IMR-90 (cell line): ENCODE results near the gene CLHC1. TPM values are rescaled to one million over a fixed set of nuclear protein-coding genes. Genes with fewer than 3 reads are reported as not detected.

ENCODE experiments used
- BHLHE40 ChIP-seq: fragments of 150-350 bp; IDR thresholded peaks from 2 replicates; pipeline ENCODE4 v1.6.1; 2016; ENCODE audit warnings: mild to moderate bottlenecking, low read depth, low read length
- CTCF ChIP-seq: conservative IDR thresholded peaks from 2 replicates; pipeline ENCODE4 v1.5.1; 2012; ENCODE audit warnings: mild to moderate bottlenecking, low read depth, low read length, improper control_type of control experiment
- FOS ChIP-seq: fragments of 150-350 bp; IDR thresholded peaks from 2 replicates; pipeline ENCODE4 v1.6.1; 2016; ENCODE audit warnings: low read depth, low read length
- MAZ ChIP-seq: IDR thresholded peaks from 2 replicates; pipeline ENCODE4 v1.6.1; 2012; ENCODE audit warnings: low read depth, mild to moderate bottlenecking, low read length, improper control_type of control experiment, moderate library complexity, borderline replicate concordance
- SMC3 ChIP-seq: fragments of 150-350 bp; IDR thresholded peaks from 2 replicates; pipeline ENCODE4 v1.6.1; 2016; ENCODE audit warnings: low read depth, mild to moderate bottlenecking, antibody characterized with exemption, low read length, moderate library complexity
- USF2 ChIP-seq: fragments of 150-350 bp; IDR thresholded peaks from 2 replicates; pipeline ENCODE4 v1.6.1; 2017; ENCODE audit warnings: mild to moderate bottlenecking, antibody characterized with exemption, low read length, low read depth
- polyA plus RNA-seq, 3 experiments: library from polyadenylated mRNA; depleted of rRNA; stranded (reverse); fragments of >200 nt; gene quantifications; 2 replicates each; pipeline ENCODE4 v1.2.3, GENCODE V29; 2012; ENCODE audit warnings: low replicate concordance in 1 of 3
- total RNA-seq: library from RNA; depleted of rRNA; stranded (reverse); fragments of >200 nt; gene quantifications from 2 replicates; pipeline ENCODE4 v1.2.3, GENCODE V29; 2012

Gene CLHC1
- total and polyA plus RNA-seq, 2 of the 4 experiments (the other 2 are of a cell fraction) = 2.3 to 5.3 TPM

GRCh38 chr2:55160422-55160821 is 71.7 kb downstream of the CLHC1 start (continued):
- TF ChIP-seq CTCF (no peak), FOS (no peak), USF2 (no peak), MAZ (no peak), SMC3 (no peak), BHLHE40 (no peak)
